ENCODE results near the gene NIP7. TPM values are rescaled to one million over a fixed set of nuclear protein-coding genes. Genes with fewer than 3 reads are reported as not detected.

The NIP7 gene
- total and polyA plus RNA-seq, 2 of the 4 experiments (the other 2 are of a cell fraction): 14.0 to 28.3 TPM

GRCh38 chr16:69326172-69326873 lies 13.2 kb upstream of the NIP7 start:
- peaks cover 38 to 82% of the 10 kb centered on the region in 2 experiments for H3K79me1 ChIP-seq (ENCODE audit: low read depth in 1 of 2, low read length in 2 of 2)
- no peak overlapping the region for H3K23ac ChIP-seq (ENCODE audit: low read depth, low read length)
- peaks cover 72% of the 10 kb centered on the region for H4K20me1 ChIP-seq (ENCODE audit: insufficient read depth, low read length)
- H2BK15ac ChIP-seq (ENCODE audit: low read depth, low read length): no peak overlapping the region
- in situ Hi-C loops (cut with MboI; ENCODE audit: low sequenced_read_pairs) (no loop called here), dilution Hi-C loops (cut with HindIII; ENCODE audit: low sequenced_read_pairs, unreplicated experiment) (no loop called here), intact Hi-C loops (cut with micrococcal nuclease) (no loop called here)
- no peaks in the 10 kb centered on the region for H3K9me3 ChIP-seq (ENCODE audit: control insufficient read depth, insufficient read depth, low read length)
- peaks cover 12% of the 10 kb centered on the region for H3K4me1 ChIP-seq (ENCODE audit: control insufficient read depth, insufficient read depth, low read length)
- H2AFZ ChIP-seq (replicated peaks; ENCODE audit: low read length, poor library complexity): no peak overlapping the region
- ATAC-seq (ENCODE audit: low read depth) (no peak), DNase-seq (no peak)
- H3K4me3 ChIP-seq (ENCODE audit: insufficient read depth, low read depth, low read length): no peak overlapping the region
- H3K14ac ChIP-seq (replicated peaks; ENCODE audit: low read depth, low read length): no peak overlapping the region
- H3K18ac ChIP-seq (ENCODE audit: low read depth, low read length): no peak overlapping the region
- ChIA-PET CTCF (interaction anchor here (0.6 kb wide), 1 partner anchor 167 kb away, joined by 3 read pairs; no protein-coding TSS in a partner anchor), POLR2A (ENCODE audit: unreplicated experiment) (interaction anchor here (0.5 kb wide), 1 partner anchor 66 kb away, joined by 3 read pairs; no protein-coding TSS in a partner anchor)
- H3K9ac ChIP-seq (ENCODE audit: low read depth, low read length): no peak overlapping the region
- H2AK9ac ChIP-seq (replicated peaks; ENCODE audit: low read depth, low read length, poor library complexity): peak overlapping the region; percentile 52
- no peak overlapping the region for H4K91ac ChIP-seq (ENCODE audit: insufficient read depth, low read depth, low read length)
- WGBS, 2 experiments (ENCODE audit: extremely low coverage in 2 of 2, insufficient read length in 1 of 2): 89% methylated on average over 4 of the region's 7 CpGs; no CpG with 5 or more reads in 1 of the 2 experiments
- no peak overlapping the region for H2BK20ac ChIP-seq (ENCODE audit: low read depth, low read length)
- H3K36me3 ChIP-seq (ENCODE audit: control insufficient read depth, insufficient read depth, low read length): peaks cover 50% of the 10 kb centered on the region
- no peak overlapping the region for H4K8ac ChIP-seq (ENCODE audit: low read depth in 2 of 2, low read length in 2 of 2)
- H3K4ac ChIP-seq (ENCODE audit: low read depth, low read length): no peak overlapping the region
- no TSS peak for BruUV-seq (replicated peaks)
- no peak overlapping the region for H3K27ac ChIP-seq (ENCODE audit: insufficient read depth, low read length)
- no peak overlapping the region for H2BK5ac ChIP-seq (ENCODE audit: low read depth, low read length, poor library complexity, severe bottlenecking)
- H4K5ac ChIP-seq (ENCODE audit: low read depth, low read length): no peak overlapping the region
- no peak overlapping the region for H3K56ac ChIP-seq (ENCODE audit: extremely low read depth, insufficient read depth, low read length)
- H2BK120ac ChIP-seq (ENCODE audit: low read depth, low read length): no peak overlapping the region
- no peaks in the 10 kb centered on the region for H3K27me3 ChIP-seq (ENCODE audit: control insufficient read depth, insufficient read depth, low read length)
- no peak overlapping the region for H2AK5ac ChIP-seq (ENCODE audit: low read depth, low read length)
- H3K4me2 ChIP-seq (ENCODE audit: low read depth, low read length): no peak overlapping the region
- peaks cover 13% of the 10 kb centered on the region for H3K9me1 ChIP-seq (ENCODE audit: insufficient read depth, low read length)
- TF ChIP-seq, protein P1, sequence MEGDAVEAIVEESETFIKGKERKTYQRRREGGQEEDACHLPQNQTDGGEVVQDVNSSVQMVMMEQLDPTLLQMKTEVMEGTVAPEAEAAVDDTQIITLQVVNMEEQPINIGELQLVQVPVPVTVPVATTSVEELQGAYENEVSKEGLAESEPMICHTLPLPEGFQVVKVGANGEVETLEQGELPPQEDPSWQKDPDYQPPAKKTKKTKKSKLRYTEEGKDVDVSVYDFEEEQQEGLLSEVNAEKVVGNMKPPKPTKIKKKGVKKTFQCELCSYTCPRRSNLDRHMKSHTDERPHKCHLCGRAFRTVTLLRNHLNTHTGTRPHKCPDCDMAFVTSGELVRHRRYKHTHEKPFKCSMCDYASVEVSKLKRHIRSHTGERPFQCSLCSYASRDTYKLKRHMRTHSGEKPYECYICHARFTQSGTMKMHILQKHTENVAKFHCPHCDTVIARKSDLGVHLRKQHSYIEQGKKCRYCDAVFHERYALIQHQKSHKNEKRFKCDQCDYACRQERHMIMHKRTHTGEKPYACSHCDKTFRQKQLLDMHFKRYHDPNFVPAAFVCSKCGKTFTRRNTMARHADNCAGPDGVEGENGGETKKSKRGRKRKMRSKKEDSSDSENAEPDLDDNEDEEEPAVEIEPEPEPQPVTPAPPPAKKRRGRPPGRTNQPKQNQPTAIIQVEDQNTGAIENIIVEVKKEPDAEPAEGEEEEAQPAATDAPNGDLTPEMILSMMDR (conservative IDR thresholded peaks at IDR 0.05; ENCODE audit: low read depth, low read length): no peak
- no peak for TF ChIP-seq CEBPB (IDR thresholded peaks at IDR 0.05; ENCODE audit: low read depth, low read length)
- no peak for TF ChIP-seq MAZ (IDR thresholded peaks at IDR 0.05; ENCODE audit: borderline replicate concordance, low read depth, low read length)
- TF ChIP-seq CHD1 (IDR thresholded peaks at IDR 0.05; ENCODE audit: low read depth, low read length): no peak
- TF ChIP-seq MAFK (IDR thresholded peaks at IDR 0.05; ENCODE audit: low read depth, low read length): no peak

Measured in IMR-90 (cell line).